ENCODE data around the gene SHC2.

- TF ChIP-seq POLR2A (IDR thresholded peaks at IDR 0.05; ENCODE audit: low read depth, low read length) (no peak), POLR2AphosphoS5 (IDR thresholded peaks at IDR 0.05; ENCODE audit: low read depth, low read length) (no peak), TAF1 (IDR thresholded peaks at IDR 0.05; ENCODE audit: borderline replicate concordance, low read depth, low read length) (no peak)
Observed at GRCh38 chr19:447064-447426, 13.8 kb downstream of the SHC2 start.

Measured in GM12892 (cell line).